Aorta (tissue), 5 donors: Measurements from ENCODE around the gene MEX3D. TPM values are rescaled to one million over a fixed set of nuclear protein-coding genes. Genes with fewer than 3 reads are reported as not detected.

Experiments used
- ATAC-seq: fragments of 200-7000 bp; cut with Tn5 transposase; one replicate; pipeline ENCODE4 v1.9.1; 2022; ENCODE audit warnings: moderate library complexity; ENCODE audit not compliant: low FRiP score
- DNase-seq, 2 donors: peaks; one replicate each; pipeline ENCODE4 v3.0.0-alpha.2; 2020
- H3K27ac ChIP-seq, 2 donors: one replicate each; pipeline ENCODE4 v1.5.1; 2013; ENCODE audit warnings: low read length in 2 of 2, mild to moderate bottlenecking in 2 of 2, moderate library complexity in 2 of 2, control low read depth in 1 of 2, inconsistent platforms in 1 of 2, low read depth in 1 of 2
- H3K27me3 ChIP-seq, 2 donors: one replicate each; pipeline ENCODE4 v1.6.1; 2013; ENCODE audit warnings: control low read depth in 1 of 2, low read length in 1 of 2, mild to moderate bottlenecking in 1 of 2, moderate library complexity in 1 of 2; ENCODE audit not compliant: insufficient read depth in 2 of 2, control insufficient read depth in 1 of 2
- H3K36me3 ChIP-seq, 2 donors: one replicate each; pipeline ENCODE4 v1.6.1; 2013; ENCODE audit warnings: control low read depth in 1 of 2, low read length in 1 of 2, mild to moderate bottlenecking in 1 of 2; ENCODE audit not compliant: insufficient read depth in 2 of 2, control insufficient read depth in 1 of 2
- H3K4me1 ChIP-seq, 2 donors: one replicate each; pipeline ENCODE4 v1.6.1; 2013; ENCODE audit warnings: low read length in 2 of 2, control low read depth in 1 of 2, mild to moderate bottlenecking in 1 of 2, moderate library complexity in 1 of 2; ENCODE audit not compliant: insufficient read depth in 2 of 2, control insufficient read depth in 1 of 2
- H3K4me3 ChIP-seq, 2 donors: one replicate each; pipeline ENCODE4 v1.5.1; 2013; ENCODE audit warnings: low read length in 2 of 2, control low read depth in 1 of 2, mild to moderate bottlenecking in 1 of 2
- H3K9me3 ChIP-seq: one replicate; pipeline ENCODE4 v1.6.1; 2013; ENCODE audit warnings: mild to moderate bottlenecking, low read length; ENCODE audit not compliant: control insufficient read depth
- WGBS, 2 donors: extraction: QIAGEN DNeasy Blood & Tissue Kit; methylation state at CpG; one replicate each; pipeline ENCODE4 v1.1.7; 2013; 5-methylcytosine and 5-hydroxymethylcytosine counted together
- intact Hi-C, 2 donors: fragments of 100-400 bp; cut with DNase I; formaldehyde crosslinking; loops; one replicate each; pipeline versions ENCODE4 v1.14.2 to v1.15.0; 2022
- polyA plus RNA-seq, 2 donors: library from polyadenylated mRNA; stranded (reverse); fragments of 200-250 nt; gene quantifications; one replicate each; pipeline ENCODE4 v1.2.3, GENCODE V29; 2013
- total RNA-seq, 2 donors: library from RNA; stranded (reverse); fragmentation: NEBNext Ultra II Directional; extraction: Animal tissue kit (Norgen Biotek cat#: 25700); gene quantifications; one replicate each; pipeline ENCODE4 v1.2.1, GENCODE V29; 2021
- donor health status: healthy with polysubstance abuse.
- donor health status: Bipolar disorder and iron deficiency.
- donor health status: DM: no; HTN: no; CAD: no.
- donor health status: DM: no; HTN: no; CAD: no.
- donor health status: DM: yes; HTN: yes; CAD: no.

The MEX3D gene
- total and polyA plus RNA-seq, 4 donors: 3.6 to 20.5 (median 11.2) TPM

DNA sequence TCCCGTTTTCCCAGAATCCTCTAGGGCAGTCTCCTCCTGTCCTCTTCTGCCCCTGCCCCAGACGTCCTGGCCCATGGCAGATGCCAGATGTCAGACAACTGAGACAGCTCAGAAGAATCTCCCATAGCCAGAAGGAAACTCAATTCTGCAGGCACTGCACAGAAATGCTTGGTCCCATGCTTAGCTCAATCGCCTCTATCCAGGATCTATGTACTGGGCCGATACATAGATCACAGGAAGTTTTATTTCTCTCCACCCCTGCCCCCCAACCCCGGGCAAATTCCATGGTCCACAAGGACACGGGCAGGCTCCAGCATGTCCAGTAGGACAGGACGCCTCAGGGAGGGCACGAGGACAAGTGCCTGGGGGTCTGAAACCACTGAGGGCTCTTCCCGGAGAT lies 19.7 kb upstream of the MEX3D start:
- H3K27ac ChIP-seq: no peak overlapping the region
- no peak for ATAC-seq
- no peaks in the 10 kb centered on the region for H3K36me3 ChIP-seq
- H3K27me3 ChIP-seq: no peaks in the 10 kb centered on the region
- WGBS, 2 donors: 68 to 70% methylated on average over 9 of the region's 9 CpGs
- H3K9me3 ChIP-seq: no peaks in the 10 kb centered on the region
- intact Hi-C loops: no loop called here
- H3K4me1 ChIP-seq: peaks cover 0 to 3% of the 10 kb centered on the region in 2 donors
- H3K4me3 ChIP-seq: no peak overlapping the region
- DNase-seq: no peak

DNA sequence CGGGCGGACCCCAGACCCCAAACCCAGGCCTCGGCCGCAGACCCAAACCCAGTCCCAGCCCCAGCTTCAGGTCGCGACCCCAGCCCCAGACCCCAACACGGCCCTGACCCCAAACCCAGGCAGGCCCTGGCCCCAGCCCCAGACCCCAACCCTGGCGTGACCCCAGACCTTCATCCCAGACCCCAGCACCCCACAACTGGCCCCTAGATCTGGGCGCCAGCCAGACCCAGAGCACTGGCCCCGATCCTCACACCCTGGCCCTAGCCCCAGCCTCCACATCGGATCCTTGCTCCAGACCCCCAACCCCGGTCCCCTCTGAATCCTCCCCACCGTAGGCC lies 17.1 kb upstream of the MEX3D start:
- no peaks in the 10 kb centered on the region for H3K27me3 ChIP-seq
- H3K36me3 ChIP-seq: peaks cover 0 to 8% of the 10 kb centered on the region in 2 donors
- DNase-seq (no peak), ATAC-seq (no peak)
- H3K9me3 ChIP-seq: no peaks in the 10 kb centered on the region
- no peak overlapping the region for H3K4me3 ChIP-seq
- H3K4me1 ChIP-seq: no peaks in the 10 kb centered on the region
- intact Hi-C loops: no loop called here
- no peak overlapping the region for H3K27ac ChIP-seq
- WGBS, 2 donors: 82 to 83% methylated on average over 13 of the region's 13 CpGs

GRCh38 chr19:1584500-1585242 lies 16.5 kb upstream of the MEX3D start:
- no peak for ATAC-seq
- no peak for DNase-seq
- Histone ChIP-seq H3K27me3 (no peaks in the 10 kb centered on the region), H3K27ac (no peak overlapping the region), H3K36me3 (peaks cover 0 to 8% of the 10 kb centered on the region in 2 donors), H3K9me3 (no peaks in the 10 kb centered on the region), H3K4me1 (no peaks in the 10 kb centered on the region), H3K4me3 (no peak overlapping the region)
- WGBS, 2 donors: 82 to 87% methylated on average over 75 to 87 of the region's 87 CpGs
- intact Hi-C loops: no loop called here

- DNase-seq (no peak), ATAC-seq (no peak)
- intact Hi-C loops: no loop called here
- no peak overlapping the region for H3K4me3 ChIP-seq
- no peaks in the 10 kb centered on the region for H3K4me1 ChIP-seq
- peaks cover 0 to 8% of the 10 kb centered on the region in 2 donors for H3K36me3 ChIP-seq
- no peaks in the 10 kb centered on the region for H3K27me3 ChIP-seq
- 85 to 86% methylated on average over 9 of the region's 9 CpGs for WGBS, 2 donors
- H3K27ac ChIP-seq: no peak overlapping the region
- no peaks in the 10 kb centered on the region for H3K9me3 ChIP-seq
Observed at GRCh38 chr19:1582201-1582600, 14.1 kb upstream of the MEX3D start.

DNA sequence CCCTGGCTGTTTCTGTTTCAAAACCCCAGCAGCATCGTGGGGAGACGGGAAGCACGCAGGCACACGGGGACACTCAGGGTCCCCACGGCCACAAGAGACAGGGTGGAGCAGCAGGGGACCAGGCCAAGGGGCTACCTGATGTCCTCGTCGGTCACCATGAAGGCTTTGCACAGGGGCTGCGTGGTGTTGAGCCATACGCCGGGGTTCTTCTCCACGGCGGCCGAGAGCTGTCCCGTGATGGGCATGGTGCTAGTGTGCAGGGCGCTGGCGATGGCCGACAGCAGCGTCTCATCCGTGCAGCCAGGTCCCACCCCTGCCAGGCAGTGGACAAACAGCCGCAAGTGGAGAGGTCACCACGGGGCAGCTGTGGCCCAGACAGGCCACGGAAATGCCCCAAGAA lies 12.8 kb upstream of the MEX3D start:
- Histone ChIP-seq H3K9me3 (no peaks in the 10 kb centered on the region), H3K27ac (no peak overlapping the region), H3K36me3 (peaks cover 0 to 8% of the 10 kb centered on the region in 2 donors), H3K4me1 (no peaks in the 10 kb centered on the region), H3K27me3 (no peaks in the 10 kb centered on the region), H3K4me3 (no peak overlapping the region)
- 92 to 93% methylated on average over 22 of the region's 22 CpGs for WGBS, 2 donors
- ATAC-seq: no peak
- DNase-seq: no peak
- intact Hi-C loops: no loop called here

GRCh38 chr19:1580382-1580781 lies 12.3 kb upstream of the MEX3D start:
- 91 to 92% methylated on average over 19 to 20 of the region's 20 CpGs for WGBS, 2 donors

GRCh38 chr19:1579222-1579621 lies 11.1 kb upstream of the MEX3D start:
- H3K4me1 ChIP-seq: no peaks in the 10 kb centered on the region
- H3K9me3 ChIP-seq: no peaks in the 10 kb centered on the region
- 91 to 94% methylated on average over 20 of the region's 20 CpGs for WGBS, 2 donors
- intact Hi-C loops: no loop called here
- no peaks in the 10 kb centered on the region for H3K27me3 ChIP-seq
- no peak for ATAC-seq
- no peak overlapping the region for H3K27ac ChIP-seq
- DNase-seq: no peak
- no peak overlapping the region for H3K4me3 ChIP-seq
- H3K36me3 ChIP-seq: peaks cover 0 to 8% of the 10 kb centered on the region in 2 donors

More at GRCh38 chr19:1580382-1580781, 12.3 kb upstream of the MEX3D start:
- intact Hi-C loops: no loop called here
- no peaks in the 10 kb centered on the region for H3K4me1 ChIP-seq
- ATAC-seq: no peak
- no peak overlapping the region for H3K27ac ChIP-seq
- peaks cover 0 to 8% of the 10 kb centered on the region in 2 donors for H3K36me3 ChIP-seq
- no peaks in the 10 kb centered on the region for H3K27me3 ChIP-seq
- no peak overlapping the region for H3K4me3 ChIP-seq
- no peak for DNase-seq
- H3K9me3 ChIP-seq: no peaks in the 10 kb centered on the region

GRCh38 chr19:1577929-1578618 lies 9.9 kb upstream of the MEX3D start:
- no peak for ATAC-seq
- no peak overlapping the region for H3K4me3 ChIP-seq
- intact Hi-C loops: no loop called here

More at GRCh38 chr19:1577929-1578618, 9.9 kb upstream of the MEX3D start:
- no peaks in the 10 kb centered on the region for H3K27me3 ChIP-seq
- H3K4me1 ChIP-seq: no peaks in the 10 kb centered on the region
- DNase-seq: no peak
- WGBS, 2 donors: 88 to 89% methylated on average over 49 of the region's 49 CpGs
- H3K27ac ChIP-seq: no peak overlapping the region
- no peaks in the 10 kb centered on the region for H3K9me3 ChIP-seq
- H3K36me3 ChIP-seq: peaks cover 0 to 8% of the 10 kb centered on the region in 2 donors
